ENCODE results near the gene CREBL2.
"Not testable (repeated sequence)": the region's sequence is repeated elsewhere in the genome, so short reads cannot be mapped to it uniquely, and the experiment has no call there.

CREBL2 gene

GRCh38 chr12:12630850-12631249 lies 19.2 kb downstream of the CREBL2 start:
- ChIA-PET POLR2A (ENCODE audit: low non-redundant PET) (no interaction called here), CTCF (interaction anchor here (0.5 kb wide), 1 partner anchor 491 kb away, joined by 4 read pairs; no protein-coding TSS in a partner anchor)
- no peak for DNase-seq (ENCODE audit: low spot score)
- TF ChIP-seq CTCF (conservative IDR thresholded peaks at IDR 0.05; ENCODE audit: low read depth): no peak
- H3K27ac ChIP-seq: no peak overlapping the region

GRCh38 chr12:12635651-12636050 lies 24.0 kb downstream of the CREBL2 start:
- no peak for TF ChIP-seq CTCF (conservative IDR thresholded peaks at IDR 0.05; ENCODE audit: low read depth)
- POLR2A ChIA-PET (ENCODE audit: low non-redundant PET): no interaction called here
- CTCF ChIA-PET: interaction anchor here (0.6 to 1.2 kb wide), 2 partner anchors 10 to 55 kb away, joined by 3 read pairs; no protein-coding TSS in a partner anchor
- no peak for DNase-seq (ENCODE audit: low spot score)
- no peak overlapping the region for H3K27ac ChIP-seq

- H3K27ac ChIP-seq: no peak overlapping the region
- ChIA-PET CTCF (no interaction called here), POLR2A (ENCODE audit: low non-redundant PET) (no interaction called here)
- no peak for TF ChIP-seq CTCF (conservative IDR thresholded peaks at IDR 0.05; ENCODE audit: low read depth)
- no peak for DNase-seq (ENCODE audit: low spot score)
Measured at GRCh38 chr12:12636641-12637040, 25.0 kb downstream of the CREBL2 start.

- CTCF ChIA-PET; DNase-seq (ENCODE audit: low spot score); H3K27ac ChIP-seq; POLR2A ChIA-PET (ENCODE audit: low non-redundant PET): not testable (repeated sequence)
Measured at GRCh38 chr12:12639995-12640394, 28.3 kb downstream of the CREBL2 start.

- TF ChIP-seq CTCF (conservative IDR thresholded peaks at IDR 0.05; ENCODE audit: low read depth): no peak
- H3K27ac ChIP-seq: no peak overlapping the region
- ChIA-PET POLR2A (ENCODE audit: low non-redundant PET) (no interaction called here), CTCF (interaction anchor here (0.9 kb wide), 1 partner anchor 159 kb away, joined by 3 read pairs; no protein-coding TSS in a partner anchor)
- no peak for DNase-seq (ENCODE audit: low spot score)
Measured at GRCh38 chr12:12641650-12642049, 30.0 kb downstream of the CREBL2 start.

- no peak for TF ChIP-seq CTCF (conservative IDR thresholded peaks at IDR 0.05; ENCODE audit: low read depth)
- CTCF ChIA-PET: no interaction called here
- H3K27ac ChIP-seq: no peak overlapping the region
- no peak for DNase-seq (ENCODE audit: low spot score)
- POLR2A ChIA-PET (ENCODE audit: low non-redundant PET): no interaction called here
Measured at GRCh38 chr12:12642916-12643315, 31.2 kb downstream of the CREBL2 start.

GRCh38 chr12:12645485-12645884 lies 33.8 kb downstream of the CREBL2 start:
- POLR2A ChIA-PET (ENCODE audit: low non-redundant PET): no interaction called here
- DNase-seq (ENCODE audit: low spot score): peak; percentile 5

GRCh38 chr12:12645968-12646367 lies 34.3 kb downstream of the CREBL2 start:
- POLR2A ChIA-PET (ENCODE audit: low non-redundant PET); H3K27ac ChIP-seq: not testable (repeated sequence)
- CTCF ChIA-PET: interaction anchor here (0.6 to 1.0 kb wide), 3 partner anchors 11 to 476 kb away, joined by 3 to 7 read pairs (median 3); no protein-coding TSS in a partner anchor

More at GRCh38 chr12:12645485-12645884, 33.8 kb downstream of the CREBL2 start:
- no peak overlapping the region for H3K27ac ChIP-seq
- TF ChIP-seq CTCF (conservative IDR thresholded peaks at IDR 0.05; ENCODE audit: low read depth): no peak
- CTCF ChIA-PET: interaction anchor here (0.6 to 1.0 kb wide), 3 partner anchors 11 to 476 kb away, joined by 3 to 7 read pairs (median 3); no protein-coding TSS in a partner anchor

More at GRCh38 chr12:12645968-12646367, 34.3 kb downstream of the CREBL2 start:
- peak; percentile 50 for DNase-seq (ENCODE audit: low spot score)

Measured in RWPE1 (cell line).